ENCODE measurements around the gene PNPT1.

GRCh38 chr2:55672630-55673029, 21.0 kb downstream of the PNPT1 start:
- TF ChIP-seq CTCF (conservative IDR thresholded peaks at IDR 0.05; ENCODE audit: low read depth, low read length): no peak
- no peak for TF ChIP-seq POLR2A (IDR thresholded peaks at IDR 0.05; ENCODE audit: low read depth, low read length)
- no peak for TF ChIP-seq FOS (IDR thresholded peaks at IDR 0.05; ENCODE audit: low read depth, low read length)
- no peak for TF ChIP-seq SMC3 (IDR thresholded peaks at IDR 0.05; ENCODE audit: low read depth, low read length)
- no peak for TF ChIP-seq MAFK (IDR thresholded peaks at IDR 0.05; ENCODE audit: low read depth, low read length)

Measured in IMR-90 (cell line).